OCI-LY7 (cell line): ENCODE measurements around the gene DYNC1I1. TPM values are rescaled to one million over a fixed set of nuclear protein-coding genes. Genes with fewer than 3 reads are reported as not detected.

ENCODE experiments used
- BruUV-seq: library from RNA; stranded (reverse); fragments of 400-500 nt; replicated peaks from 2 replicates; lab custom pipeline; 2021; lab: Mats Ljungman, UMichigan
- CTCF ChIA-PET: fragments of 300-600 bp; sonication (Branson Sonifier 250); formaldehyde crosslinking; loops from one replicate; lab custom pipeline; 2022; ENCODE audit warnings: antibody characterized with exemption; ENCODE audit not compliant: unreplicated experiment; lab: Charles Lee
- POLR2A ChIA-PET: fragments of 300-600 bp; sonication (Branson Sonifier 250); formaldehyde crosslinking; loops from one replicate; lab custom pipeline; 2022; ENCODE audit warnings: antibody characterized with exemption; lab: Charles Lee
- DNase-seq: peaks from one replicate; pipeline ENCODE4 v3.0.0-alpha.2; 2015; ENCODE audit warnings: low spot score
- H2AFZ ChIP-seq: fragments of 200-600 bp; sonication (generic), shearing (Covaris generic); 2 replicates; pipeline ENCODE4 v1.6.1; 2014; ENCODE audit warnings: mild to moderate bottlenecking, antibody characterized with exemption, low read length, moderate library complexity
- H3K27ac ChIP-seq: fragments of 200-600 bp; sonication (generic); 2 replicates; pipeline ENCODE4 v1.5.1; 2014; ENCODE audit warnings: mixed run types, low read depth, mild to moderate bottlenecking, moderate library complexity, low read length, inconsistent platforms; ENCODE audit not compliant: poor library complexity, severe bottlenecking
- H3K36me3 ChIP-seq: fragments of 200-600 bp; sonication (generic); 2 replicates; pipeline ENCODE4 v1.6.1; 2014; ENCODE audit warnings: mild to moderate bottlenecking, antibody characterized with exemption, low read length, moderate library complexity, mixed read lengths; ENCODE audit not compliant: insufficient read depth
- H3K4me1 ChIP-seq: fragments of 200-600 bp; sonication (generic); 2 replicates; pipeline ENCODE4 v1.5.1; 2014; ENCODE audit warnings: mild to moderate bottlenecking, low read length; ENCODE audit not compliant: insufficient read depth, poor library complexity, severe bottlenecking
- H3K4me2 ChIP-seq: fragments of 200-600 bp; sonication (generic); 2 replicates; pipeline ENCODE4 v1.6.1; 2014; ENCODE audit warnings: mild to moderate bottlenecking, low read length
- H3K4me3 ChIP-seq: fragments of 200-600 bp; sonication (generic); 2 replicates; pipeline ENCODE4 v1.5.1; 2014; ENCODE audit warnings: mild to moderate bottlenecking, low read depth, low read length; ENCODE audit not compliant: poor library complexity, severe bottlenecking
- H3K79me2 ChIP-seq: fragments of 200-600 bp; sonication (generic); 2 replicates; pipeline ENCODE4 v1.6.1; 2016; ENCODE audit warnings: low read depth, mild to moderate bottlenecking, low read length, moderate library complexity, mixed read lengths; ENCODE audit not compliant: insufficient read depth
- H3K9me2 ChIP-seq: fragments of 200-600 bp; sonication (generic); 2 replicates; pipeline ENCODE4 v1.6.1; 2016; ENCODE audit warnings: mild to moderate bottlenecking, low read length, mixed read lengths; ENCODE audit not compliant: insufficient read depth
- H3K9me3 ChIP-seq: fragments of 200-600 bp; sonication (generic); 2 replicates; pipeline ENCODE4 v1.6.1; 2014; ENCODE audit warnings: mild to moderate bottlenecking, mixed run types, low read length, mixed read lengths
- H4K20me1 ChIP-seq: fragments of 200-600 bp; sonication (generic); 2 replicates; pipeline ENCODE4 v1.6.1; 2014; ENCODE audit warnings: mild to moderate bottlenecking, antibody characterized with exemption, low read length, moderate library complexity, mixed read lengths; ENCODE audit not compliant: insufficient read depth
- EZH2phosphoT487 ChIP-seq: fragments of 200-600 bp; sonication (generic); IDR thresholded peaks from 2 replicates; pipeline ENCODE4 v1.6.1; 2018; ENCODE audit warnings: low read depth, borderline replicate concordance, mild to moderate bottlenecking, mixed run types, antibody characterized with exemption, low read length, moderate library complexity, mixed read lengths
- intact Hi-C: fragments of 100-400 bp; cut with micrococcal nuclease; formaldehyde crosslinking; loops from one replicate; pipeline ENCODE4 v1.10.0; 2022; ENCODE audit not compliant: unreplicated experiment
- total RNA-seq, 2 experiments: library from RNA; depleted of rRNA in 1 of 2; stranded (reverse); fragments of >200 nt in 1 of 2; shearing (Covaris generic) in 1 of 2; gene quantifications; 2 replicates each; pipeline ENCODE4 v1.2.3, GENCODE V29; 2014 to 2022
- TF ChIP-seq, protein P1 (sequence below): fragments of 200-600 bp; sonication (generic); conservative IDR thresholded peaks from 2 replicates; pipeline ENCODE4 v1.5.1; 2014; ENCODE audit warnings: mild to moderate bottlenecking, antibody characterized with exemption, low read length, moderate library complexity, mixed read lengths

DYNC1I1 gene
- total RNA-seq, 2 experiments from 2014 or later, result not detected

DNA sequence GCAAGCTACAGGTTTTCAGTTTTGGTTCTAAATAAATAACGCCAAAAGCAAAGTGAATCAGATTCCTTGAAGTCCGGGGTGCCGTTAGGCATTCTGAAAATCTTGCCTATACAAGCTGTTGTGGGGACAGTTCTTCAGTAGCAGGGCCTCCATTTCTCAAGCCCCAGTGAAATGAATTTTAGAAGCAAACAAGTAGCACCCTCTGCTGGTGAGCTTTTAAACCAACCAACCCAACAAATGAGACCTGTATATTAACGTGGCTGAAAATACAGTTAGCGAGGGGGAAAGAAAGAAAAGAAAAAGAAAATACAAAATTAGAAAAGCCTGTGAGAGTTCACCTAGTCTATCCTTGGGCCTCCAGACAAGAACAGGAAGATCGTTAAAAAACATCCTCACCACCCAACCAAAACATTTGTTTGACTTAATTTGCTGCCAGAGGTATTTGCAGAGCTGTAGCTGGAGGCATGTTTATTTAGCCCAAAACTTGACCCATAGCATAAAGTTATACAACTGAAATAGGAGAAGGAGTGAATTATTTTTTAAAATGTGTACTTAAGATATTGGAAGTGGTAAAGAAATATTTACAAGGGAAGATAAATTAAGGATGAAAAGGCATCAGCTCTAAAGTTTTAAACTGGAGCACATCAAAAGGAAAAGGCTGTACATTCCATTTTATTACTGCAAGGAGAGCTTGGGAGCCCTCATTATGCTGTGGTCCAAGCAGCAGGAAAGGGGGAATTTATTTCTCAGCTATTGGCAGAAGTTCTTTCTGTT lies 98.9 kb downstream of the DYNC1I1 start:
- no peak overlapping the region; the same call in 1 of the 2 replicates for H2AFZ ChIP-seq
- H3K9me3 ChIP-seq, result no peaks in the 10 kb centered on the region
- no peaks in the 10 kb centered on the region for H4K20me1 ChIP-seq
- no peaks in the 10 kb centered on the region for H3K79me2 ChIP-seq
- no TSS peak for BruUV-seq
- TF ChIP-seq EZH2phosphoT487, result no peak
- TF ChIP-seq, protein P1, sequence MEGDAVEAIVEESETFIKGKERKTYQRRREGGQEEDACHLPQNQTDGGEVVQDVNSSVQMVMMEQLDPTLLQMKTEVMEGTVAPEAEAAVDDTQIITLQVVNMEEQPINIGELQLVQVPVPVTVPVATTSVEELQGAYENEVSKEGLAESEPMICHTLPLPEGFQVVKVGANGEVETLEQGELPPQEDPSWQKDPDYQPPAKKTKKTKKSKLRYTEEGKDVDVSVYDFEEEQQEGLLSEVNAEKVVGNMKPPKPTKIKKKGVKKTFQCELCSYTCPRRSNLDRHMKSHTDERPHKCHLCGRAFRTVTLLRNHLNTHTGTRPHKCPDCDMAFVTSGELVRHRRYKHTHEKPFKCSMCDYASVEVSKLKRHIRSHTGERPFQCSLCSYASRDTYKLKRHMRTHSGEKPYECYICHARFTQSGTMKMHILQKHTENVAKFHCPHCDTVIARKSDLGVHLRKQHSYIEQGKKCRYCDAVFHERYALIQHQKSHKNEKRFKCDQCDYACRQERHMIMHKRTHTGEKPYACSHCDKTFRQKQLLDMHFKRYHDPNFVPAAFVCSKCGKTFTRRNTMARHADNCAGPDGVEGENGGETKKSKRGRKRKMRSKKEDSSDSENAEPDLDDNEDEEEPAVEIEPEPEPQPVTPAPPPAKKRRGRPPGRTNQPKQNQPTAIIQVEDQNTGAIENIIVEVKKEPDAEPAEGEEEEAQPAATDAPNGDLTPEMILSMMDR, result peak; percentile 81
- no peaks in the 10 kb centered on the region for H3K4me1 ChIP-seq
- no peak overlapping the region for H3K4me2 ChIP-seq
- H3K4me3 ChIP-seq, result no peak overlapping the region
- no peak overlapping the region for H3K27ac ChIP-seq
- peak; percentile 44 for DNase-seq
- H3K9me2 ChIP-seq, result no peaks in the 10 kb centered on the region
- POLR2A ChIA-PET, result no interaction called here
- intact Hi-C loops, result loop anchor here (5.0 kb wide), 2 partner anchors 149 to 344 kb away; no protein-coding TSS in a partner anchor
- no peaks in the 10 kb centered on the region for H3K36me3 ChIP-seq
- CTCF ChIA-PET, result no interaction called here

DNA sequence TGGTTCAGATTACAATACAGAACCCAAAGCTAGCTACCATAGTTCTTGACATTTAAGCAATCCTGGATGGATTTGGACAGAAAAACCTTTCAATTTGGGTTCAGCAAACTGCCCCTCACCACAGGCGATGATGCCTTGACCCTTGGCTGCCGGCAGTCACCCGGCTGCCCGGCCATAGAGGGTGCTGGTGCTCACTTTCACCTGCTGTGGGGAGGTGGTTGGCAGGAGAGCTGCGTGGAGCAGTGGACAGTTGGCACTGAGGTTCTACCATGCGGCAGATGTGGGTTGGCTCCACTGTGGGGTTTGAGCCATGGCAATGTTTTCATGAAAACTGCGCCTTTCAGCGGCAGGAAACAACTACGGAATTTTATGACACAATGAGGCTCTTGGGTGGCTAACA lies 99.5 kb downstream of the DYNC1I1 start:
- no peak overlapping the region for H3K4me2 ChIP-seq
- POLR2A ChIA-PET, result no interaction called here
- CTCF ChIA-PET, result no interaction called here
- no peaks in the 10 kb centered on the region for H3K79me2 ChIP-seq
- H3K9me3 ChIP-seq, result no peaks in the 10 kb centered on the region
- H3K4me1 ChIP-seq, result no peaks in the 10 kb centered on the region
- no peak for DNase-seq
- intact Hi-C loops, result loop anchor here (5.0 kb wide), 2 partner anchors 150 to 345 kb away; no protein-coding TSS in a partner anchor
- H3K9me2 ChIP-seq, result no peaks in the 10 kb centered on the region
- no peaks in the 10 kb centered on the region for H4K20me1 ChIP-seq
- H3K4me3 ChIP-seq, result no peak overlapping the region
- H3K36me3 ChIP-seq, result no peaks in the 10 kb centered on the region
- no peak overlapping the region for H2AFZ ChIP-seq
- no TSS peak for BruUV-seq
- TF ChIP-seq, protein P1, result no peak
- no peak for TF ChIP-seq EZH2phosphoT487
- H3K27ac ChIP-seq, result no peak overlapping the region

DNA sequence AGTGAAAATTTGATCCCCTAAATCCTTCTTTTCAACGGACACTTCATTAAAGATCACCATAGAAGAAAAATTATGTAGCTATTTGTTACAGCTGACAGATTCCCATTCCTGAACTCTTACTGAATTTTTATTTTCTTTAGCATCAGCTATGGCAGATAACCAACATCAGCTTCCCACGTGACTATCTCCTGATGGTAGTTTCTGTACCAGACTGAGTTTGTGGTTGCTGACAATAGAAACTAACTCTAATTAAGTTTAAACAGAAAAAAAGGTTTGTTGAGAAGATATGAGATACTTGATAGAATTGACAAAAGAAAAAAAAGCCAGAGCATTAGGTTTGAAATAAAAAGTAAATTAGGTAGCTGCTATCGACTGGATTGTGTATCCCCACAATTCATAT lies 101.8 kb downstream of the DYNC1I1 start:
- Histone ChIP-seq H3K9me3 (no peaks in the 10 kb centered on the region), H2AFZ (no peak overlapping the region), H3K9me2 (no peaks in the 10 kb centered on the region), H3K4me1 (no peaks in the 10 kb centered on the region), H3K4me3 (no peak overlapping the region), H3K27ac (no peak overlapping the region), H3K4me2 (no peak overlapping the region), H3K36me3 (no peaks in the 10 kb centered on the region), H4K20me1 (no peaks in the 10 kb centered on the region), H3K79me2 (no peaks in the 10 kb centered on the region)
- no peak for TF ChIP-seq EZH2phosphoT487
- TF ChIP-seq, protein P1, result no peak
- intact Hi-C loops, result loop anchor here (5.0 kb wide), 2 partner anchors 152 to 347 kb away; no protein-coding TSS in a partner anchor
- BruUV-seq, result no TSS peak
- no peak for DNase-seq
- ChIA-PET POLR2A (no interaction called here), CTCF (no interaction called here)
